Measurements from ENCODE around the gene EPB41L3.

- TF ChIP-seq CTCF (IDR thresholded peaks at IDR 0.05) (no peak), EP300 (IDR thresholded peaks at IDR 0.05) (no peak)
Observed at GRCh38 chr18:5529471-5529870, 14.3 kb downstream of the EPB41L3 start.
